ENCODE results near the gene RUBCN.
"Not testable (repeated sequence)": the region's sequence is repeated elsewhere in the genome, so short reads cannot be mapped to it uniquely, and the experiment has no call there.

RUBCN gene

DNA sequence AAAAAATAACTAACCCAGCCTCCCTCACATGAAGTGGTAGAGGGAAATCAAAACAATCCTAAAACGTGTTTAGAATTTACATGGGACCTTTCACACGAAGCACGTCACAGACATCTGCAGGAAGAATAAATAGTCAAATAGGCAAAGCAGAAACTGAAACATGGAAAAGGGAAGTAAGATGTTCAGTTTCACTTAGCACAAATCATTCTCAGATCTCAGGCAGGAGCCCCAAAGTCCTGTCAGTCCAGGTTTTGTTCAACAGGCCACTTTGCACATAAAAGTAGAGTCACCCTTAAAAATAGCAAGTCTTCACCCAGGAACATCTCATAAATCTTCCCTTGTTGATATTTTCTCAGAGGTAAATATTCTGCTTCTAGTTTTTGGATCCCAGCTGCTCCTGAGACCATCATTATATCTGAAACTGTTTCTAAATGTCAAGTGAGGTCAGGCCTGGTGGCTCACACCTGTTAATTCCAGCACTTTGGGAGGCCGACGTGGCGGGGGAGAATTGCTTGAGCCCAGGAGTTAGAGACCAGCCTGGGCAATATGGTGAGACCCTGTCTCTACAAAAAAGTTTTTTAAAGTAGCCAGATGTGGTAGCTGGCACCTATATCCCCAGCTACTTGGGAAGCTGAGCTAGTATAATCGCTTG lies 1.9 kb downstream of the RUBCN start:
- no peak for TF ChIP-seq CTCF (IDR thresholded peaks at IDR 0.05; ENCODE audit: insufficient read depth, missing control alignments)
- DNase-seq (ENCODE audit: insufficient read length, low spot score) (no peak), FAIRE-seq (no peak)

GRCh38 chr3:197733042-197733441 lies 3.7 kb downstream of the RUBCN start:
- no peak for FAIRE-seq
- no peak for DNase-seq (ENCODE audit: insufficient read length, low spot score)
- no peak for TF ChIP-seq CTCF (IDR thresholded peaks at IDR 0.05; ENCODE audit: insufficient read depth, missing control alignments)

- FAIRE-seq; DNase-seq (ENCODE audit: insufficient read length, low spot score): not testable (repeated sequence)
Observed at GRCh38 chr3:197731483-197731882, 5.2 kb downstream of the RUBCN start.

- not testable (repeated sequence) for FAIRE-seq; DNase-seq (ENCODE audit: insufficient read length, low spot score)
Observed at GRCh38 chr3:197730770-197731169, 5.9 kb downstream of the RUBCN start.

GRCh38 chr3:197730200-197730599 lies 6.5 kb downstream of the RUBCN start:
- TF ChIP-seq CTCF (IDR thresholded peaks at IDR 0.05; ENCODE audit: insufficient read depth, missing control alignments): no peak
- no peak for DNase-seq (ENCODE audit: insufficient read length, low spot score)
- FAIRE-seq: no peak

DNA sequence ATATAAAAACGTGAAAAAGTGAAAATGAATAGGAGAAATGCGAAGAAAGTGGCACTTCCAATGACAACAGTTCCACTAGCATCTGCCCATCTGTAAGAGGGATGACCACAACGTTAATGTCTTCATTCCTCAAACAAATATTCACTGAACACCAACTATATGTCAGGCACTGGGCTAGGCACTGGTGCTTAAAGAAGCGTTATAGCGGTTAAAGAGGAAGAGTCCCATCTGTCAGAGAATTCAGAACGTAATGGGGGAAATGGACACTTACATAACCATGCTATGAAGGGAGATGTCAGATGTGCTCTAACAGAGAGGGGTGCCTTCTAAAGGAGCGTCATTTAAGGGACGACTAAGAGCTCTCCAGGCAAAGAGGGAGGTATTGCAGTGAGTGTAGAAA lies 8.2 kb downstream of the RUBCN start:
- FAIRE-seq (no peak), DNase-seq (ENCODE audit: insufficient read length, low spot score) (no peak)
- no peak for TF ChIP-seq CTCF (IDR thresholded peaks at IDR 0.05; ENCODE audit: insufficient read depth, missing control alignments)

DNA sequence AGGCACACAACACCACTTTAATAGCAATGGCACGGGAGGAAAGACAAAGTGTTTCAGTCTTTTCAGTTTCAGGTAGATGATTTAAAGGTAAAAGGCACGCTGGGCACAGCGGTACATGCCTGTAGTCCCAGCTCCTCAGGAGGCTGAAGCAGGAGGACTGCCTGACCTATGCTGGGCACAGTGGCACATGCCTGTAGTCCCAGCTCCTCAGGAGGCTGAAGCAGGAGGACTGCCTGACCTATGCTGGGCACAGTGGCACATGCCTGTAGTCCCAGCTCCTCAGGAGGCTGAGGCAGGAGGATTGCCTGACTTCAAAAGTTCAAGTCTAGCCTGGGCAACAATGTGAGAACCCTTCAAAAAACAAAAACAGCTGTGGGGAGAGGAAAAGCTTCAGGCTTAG lies 8.8 kb downstream of the RUBCN start:
- DNase-seq (ENCODE audit: insufficient read length, low spot score); FAIRE-seq: not testable (repeated sequence)

- DNase-seq (ENCODE audit: insufficient read length, low spot score) (no peak), FAIRE-seq (no peak)
- no peak for TF ChIP-seq CTCF (IDR thresholded peaks at IDR 0.05; ENCODE audit: insufficient read depth, missing control alignments)
Observed at GRCh38 chr3:197722734-197723133, 14.0 kb downstream of the RUBCN start.

DNA sequence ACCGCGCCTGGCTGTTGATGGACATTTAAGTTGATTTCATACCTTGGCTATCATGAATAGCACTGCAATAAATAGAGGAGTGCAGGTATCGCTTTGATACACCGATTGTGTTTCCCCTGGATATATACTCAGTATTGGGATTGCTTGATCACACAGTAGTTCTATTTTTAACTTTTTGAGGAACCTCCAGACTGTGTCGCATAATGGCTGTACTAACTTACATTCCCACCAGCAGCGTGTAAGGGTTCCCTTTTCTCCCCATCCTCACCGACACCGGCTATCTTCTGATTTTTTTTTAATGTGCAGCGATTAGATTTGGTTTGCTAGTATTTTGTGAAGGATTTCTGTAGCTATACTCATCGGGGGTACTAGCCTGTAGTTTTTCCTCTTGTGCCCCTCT lies 16.0 kb downstream of the RUBCN start:
- DNase-seq (ENCODE audit: insufficient read length, low spot score) (no peak), FAIRE-seq (no peak)
- no peak for TF ChIP-seq CTCF (IDR thresholded peaks at IDR 0.05; ENCODE audit: insufficient read depth, missing control alignments)

All from D721Med (cell line).